Neutrophil (primary cell): ENCODE results near the gene CSRP1.
"Not testable (repeated sequence)": the region's sequence is repeated elsewhere in the genome, so short reads cannot be mapped to it uniquely, and the experiment has no call there.

Experiments
- H3K27ac ChIP-seq: fragments of 200-600 bp; sonication (generic); 2 replicates; pipeline ENCODE4 v1.5.1; 2016; ENCODE audit warnings: mild to moderate bottlenecking, moderate library complexity
- H3K27me3 ChIP-seq: fragments of 200-600 bp; sonication (generic); 2 replicates; pipeline ENCODE4 v1.6.0; 2016; ENCODE audit warnings: mild to moderate bottlenecking
- H3K36me3 ChIP-seq: fragments of 200-600 bp; sonication (generic); 2 replicates; pipeline ENCODE4 v1.5.1; 2017
- H3K4me1 ChIP-seq, 2 experiments: fragments of 200-600 bp in 1 of 2; sonication (generic) in 1 of 2; 1 replicate in 1 of 2; 2 replicates in 1 of 2; pipeline versions ENCODE4 v1.5.1 to v1.6.1; 2013 to 2016; ENCODE audit warnings: low read depth in 1 of 2, low read length in 1 of 2, mild to moderate bottlenecking in 1 of 2, moderate library complexity in 1 of 2; ENCODE audit not compliant: control insufficient read depth in 1 of 2, insufficient read depth in 1 of 2
- H3K4me3 ChIP-seq, 2 experiments: fragments of 200-600 bp in 1 of 2; sonication (generic) in 1 of 2; 1 replicate in 1 of 2; 2 replicates in 1 of 2; pipeline ENCODE4 v1.5.1; 2013 to 2016; ENCODE audit warnings: low read depth in 1 of 2, low read length in 1 of 2, mild to moderate bottlenecking in 1 of 2, moderate library complexity in 1 of 2
- H3K9me3 ChIP-seq: fragments of 200-600 bp; sonication (generic); 2 replicates; pipeline ENCODE4 v1.5.1; 2016
- TF ChIP-seq, protein P1 (sequence below): fragments of 200-600 bp; sonication (generic); IDR thresholded peaks from 2 replicates; pipeline ENCODE4 v1.5.1; 2016; ENCODE audit warnings: antibody characterized with exemption

CSRP1 gene

GRCh38 chr1:201528631-201529252 lies 21.8 kb upstream of the CSRP1 start:
- Histone ChIP-seq H3K27ac (no peak overlapping the region), H3K27me3 (peaks cover 13% of the 10 kb centered on the region), H3K36me3 (no peaks in the 10 kb centered on the region), H3K4me1 (no peaks in the 10 kb centered on the region), H3K4me3 (no peak overlapping the region), H3K9me3 (no peaks in the 10 kb centered on the region)
- TF ChIP-seq, protein P1, sequence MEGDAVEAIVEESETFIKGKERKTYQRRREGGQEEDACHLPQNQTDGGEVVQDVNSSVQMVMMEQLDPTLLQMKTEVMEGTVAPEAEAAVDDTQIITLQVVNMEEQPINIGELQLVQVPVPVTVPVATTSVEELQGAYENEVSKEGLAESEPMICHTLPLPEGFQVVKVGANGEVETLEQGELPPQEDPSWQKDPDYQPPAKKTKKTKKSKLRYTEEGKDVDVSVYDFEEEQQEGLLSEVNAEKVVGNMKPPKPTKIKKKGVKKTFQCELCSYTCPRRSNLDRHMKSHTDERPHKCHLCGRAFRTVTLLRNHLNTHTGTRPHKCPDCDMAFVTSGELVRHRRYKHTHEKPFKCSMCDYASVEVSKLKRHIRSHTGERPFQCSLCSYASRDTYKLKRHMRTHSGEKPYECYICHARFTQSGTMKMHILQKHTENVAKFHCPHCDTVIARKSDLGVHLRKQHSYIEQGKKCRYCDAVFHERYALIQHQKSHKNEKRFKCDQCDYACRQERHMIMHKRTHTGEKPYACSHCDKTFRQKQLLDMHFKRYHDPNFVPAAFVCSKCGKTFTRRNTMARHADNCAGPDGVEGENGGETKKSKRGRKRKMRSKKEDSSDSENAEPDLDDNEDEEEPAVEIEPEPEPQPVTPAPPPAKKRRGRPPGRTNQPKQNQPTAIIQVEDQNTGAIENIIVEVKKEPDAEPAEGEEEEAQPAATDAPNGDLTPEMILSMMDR, result no peak

DNA sequence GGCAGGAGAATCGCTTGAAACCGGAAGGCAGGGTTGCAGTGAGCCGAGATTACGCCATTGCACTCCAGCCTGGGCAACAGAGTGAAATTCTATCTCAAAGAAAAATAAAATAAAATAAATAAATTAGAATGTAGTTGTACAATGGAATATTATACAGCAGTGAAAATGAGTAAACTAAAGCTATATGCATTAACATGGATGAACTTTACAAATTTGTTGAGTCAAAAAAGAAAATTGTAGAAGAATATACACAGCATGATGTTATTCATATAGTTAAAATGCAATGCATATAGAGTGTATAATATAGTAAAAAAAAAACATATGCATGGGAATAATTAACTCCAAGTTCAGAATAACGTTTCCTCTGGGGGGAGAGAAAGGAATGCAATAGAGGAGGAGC lies 21.0 kb upstream of the CSRP1 start:
- TF ChIP-seq, protein P1, result no peak
- Histone ChIP-seq H3K4me3 (no peak overlapping the region), H3K27me3 (peaks cover 13% of the 10 kb centered on the region), H3K36me3 (no peaks in the 10 kb centered on the region), H3K27ac (no peak overlapping the region), H3K9me3 (no peaks in the 10 kb centered on the region), H3K4me1 (no peaks in the 10 kb centered on the region)

GRCh38 chr1:201525193-201525778 lies 18.4 kb upstream of the CSRP1 start:
- Histone ChIP-seq H3K36me3 (no peaks in the 10 kb centered on the region), H3K4me1 (no peaks in the 10 kb centered on the region), H3K9me3 (no peaks in the 10 kb centered on the region), H3K27ac (no peak overlapping the region), H3K27me3 (no peaks in the 10 kb centered on the region), H3K4me3 (no peak overlapping the region)
- TF ChIP-seq, protein P1, result no peak

- H3K36me3 ChIP-seq, H3K27ac ChIP-seq, H3K4me3 ChIP-seq, H3K27me3 ChIP-seq, H3K9me3 ChIP-seq: not testable (repeated sequence)
- peaks cover 16 to 20% of the 10 kb centered on the region in 2 experiments for H3K4me1 ChIP-seq
Measured at GRCh38 chr1:201520046-201520575, 13.2 kb upstream of the CSRP1 start.

- H3K27me3 ChIP-seq, result no peaks in the 10 kb centered on the region
- H3K9me3 ChIP-seq, result no peaks in the 10 kb centered on the region
- no peaks in the 10 kb centered on the region for H3K36me3 ChIP-seq
- TF ChIP-seq, protein P1, result no peak
- no peak overlapping the region for H3K27ac ChIP-seq
- H3K4me1 ChIP-seq, result peaks cover 16 to 28% of the 10 kb centered on the region in 2 experiments
- H3K4me3 ChIP-seq, result no peak overlapping the region
Measured at GRCh38 chr1:201518071-201518470, 11.1 kb upstream of the CSRP1 start.

- Histone ChIP-seq H3K27me3 (no peaks in the 10 kb centered on the region), H3K4me3 (no peak overlapping the region), H3K27ac (no peak overlapping the region), H3K9me3 (no peaks in the 10 kb centered on the region), H3K36me3 (no peaks in the 10 kb centered on the region), H3K4me1 (peaks cover 19 to 32% of the 10 kb centered on the region in 2 experiments)
- TF ChIP-seq, protein P1, result no peak
Measured at GRCh38 chr1:201517631-201518030, 10.7 kb upstream of the CSRP1 start.
